Heart right ventricle (tissue), 16 donors: ENCODE data around the gene IGSF9. TPM values are rescaled to one million over a fixed set of nuclear protein-coding genes. Genes with fewer than 3 reads are reported as not detected.

Source experiments
- ATAC-seq, 8 donors: fragments of 200-7000 bp; cut with Tn5 transposase; one replicate each; pipeline ENCODE4 v1.9.1; 2020; ENCODE audit warnings: mild to moderate bottlenecking in 8 of 8, moderate library complexity in 8 of 8, moderate number of reproducible peaks in 1 of 8
- DNase-seq, 2 donors: peaks; one replicate each; pipeline ENCODE4 v3.0.0-alpha.2; 2020
- H3K27ac ChIP-seq, 10 donors: fragments of 200-600 bp; sonication (generic) in 2 of 10; one replicate each; pipeline versions ENCODE4 v1.5.0 to v1.8.0; 2020 to 2022; ENCODE audit warnings: mild to moderate bottlenecking in 3 of 10
- H3K27me3 ChIP-seq, 7 donors: fragments of 200-600 bp; one replicate each; pipeline ENCODE4 v1.8.0; 2021 to 2022; ENCODE audit warnings: mild to moderate bottlenecking in 2 of 7
- H3K36me3 ChIP-seq, 9 donors: fragments of 200-600 bp; sonication (generic) in 1 of 9; one replicate each; pipeline versions ENCODE4 v1.5.0 to v1.8.0; 2020 to 2022; ENCODE audit warnings: mild to moderate bottlenecking in 2 of 9
- H3K4me1 ChIP-seq, 9 donors: fragments of 200-600 bp; sonication (generic) in 1 of 9; one replicate each; pipeline versions ENCODE4 v1.5.0 to v1.8.0; 2020 to 2022; ENCODE audit warnings: mild to moderate bottlenecking in 4 of 9
- H3K4me3 ChIP-seq, 10 donors: fragments of 200-600 bp; sonication (generic) in 2 of 10; one replicate each; pipeline versions ENCODE4 v1.5.0 to v1.8.0; 2020 to 2022; ENCODE audit warnings: mild to moderate bottlenecking in 7 of 10, moderate library complexity in 2 of 10
- H3K9me3 ChIP-seq, 11 donors: fragments of 200-600 bp in 10 of 11; sonication (generic) in 2 of 11; one replicate each; pipeline versions ENCODE4 v1.5.0 to v1.8.0; 2013 to 2022; ENCODE audit warnings: mild to moderate bottlenecking in 2 of 11, control low read depth in 1 of 11, moderate library complexity in 1 of 11
- CTCF ChIP-seq, 9 donors: fragments of 200-600 bp; sonication (generic) in 2 of 9; IDR thresholded peaks; one replicate each; pipeline versions ENCODE4 v1.5.0 to v1.8.0; 2021 to 2022; ENCODE audit warnings: antibody characterized with exemption in 9 of 9, mild to moderate bottlenecking in 5 of 9, moderate library complexity in 1 of 9
- WGBS, 2 donors: extraction: QIAGEN DNeasy Blood & Tissue Kit; methylation state at CpG; one replicate each; pipeline ENCODE4 v1.1.7; 2013; ENCODE audit warnings: inconsistent platforms in 1 of 2; 5-methylcytosine and 5-hydroxymethylcytosine counted together
- intact Hi-C, 10 donors: fragments of 100-400 bp; cut with DNase I; formaldehyde crosslinking; loops; one replicate each; pipeline versions ENCODE4 v1.11.1 to v1.14.2; 2022
- polyA plus RNA-seq, 2 donors: library from polyadenylated mRNA; stranded (reverse); fragments of 200-250 nt; gene quantifications; one replicate each; pipeline ENCODE4 v1.2.3, GENCODE V29; 2013
- total RNA-seq, 10 donors: library from RNA; stranded (reverse); fragmentation: NEBNext Ultra II Directional in 3 of 10; extraction: Animal tissue kit (Norgen Biotek cat#: 25700) in 3 of 10; gene quantifications; one replicate each; pipeline versions ENCODE4 v1.2.1 to v1.2.4, GENCODE V29; 2021 to 2023
- donor health status: Arrhythmogenic right ventricular cardiomyopathy.
- donor health status: ischemic (EF 13 %, LVEDD 7.1; RV severe dilation, severe dysfunction).
- donor health status: healthy with polysubstance abuse.
- donor health status: DM: no; HTN: yes; CAD: no.
- donor health status: DM: no; HTN: no; CAD: no.
- donor health status: ischemic (EF 25% LVEDD 6.9; RV normal size, moderate dysfunction).
- donor health status: ischemic (EF 25% LVEDD 5.7; RV mildly dilated, moderate dysfunction).
- donor health status: healthy.
- donor health status: DM: yes; HTN: yes; CAD: no.
- donor health status: Ischemic cardiomyopathy.
- donor health status: ischemic (EF 35%, LVEDD 5.7; RV mildly dilated, moderate dysfunction).
- donor health status: nonischemic (EF 11% LVEDD 7.7; RV severe dilation, severe dysfunction).
- donor health status: DM: yes; HTN: yes; CAD: no.
- donor health status: PGD.
- donor health status: ischemic (EF 29% LVEDD 5.4; RV normal size, mild dysfunction).
- donor health status: nonischemic (EF 23%, LVEDD 6.1; RV moderate dilation, normal function).

The IGSF9 gene
- total and polyA plus RNA-seq, 12 donors = 0.03 to 0.15 (median 0.08) TPM; not detected in 7

DNA sequence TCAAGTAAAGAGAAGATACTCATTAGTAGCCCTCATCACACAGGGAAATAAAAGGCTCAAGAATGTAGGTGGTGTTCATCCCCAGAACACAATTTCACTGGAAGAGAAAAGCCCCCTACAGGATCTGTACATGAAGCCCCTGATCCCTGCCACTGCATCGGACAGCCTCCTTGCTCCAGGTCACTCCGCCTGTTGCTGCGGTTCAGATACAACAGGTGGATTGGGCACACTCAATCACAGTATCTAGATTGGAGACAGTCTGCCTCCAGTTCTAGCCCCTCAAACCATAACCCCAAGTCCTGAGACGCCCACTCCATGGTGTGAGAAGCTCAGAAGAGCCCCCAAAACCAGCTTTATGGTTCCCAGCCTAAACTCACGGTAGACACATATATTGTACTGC, 7.5 kb upstream of the IGSF9 start:
- no peak overlapping the region for H3K4me3 ChIP-seq
- no peak overlapping the region for H3K27ac ChIP-seq
- H3K4me1 ChIP-seq = peaks cover 0 to 5% (median 0%) of the 10 kb centered on the region in 9 donors
- H3K27me3 ChIP-seq = peaks cover 0 to 32% (median 20%) of the 10 kb centered on the region in 7 donors
- no peak for TF ChIP-seq CTCF (IDR thresholded peaks at IDR 0.05)
- no peaks in the 10 kb centered on the region for H3K36me3 ChIP-seq
- ATAC-seq = no peak
- 83 to 84% methylated on average over 5 of the region's 5 CpGs for WGBS, 2 donors
- no peak for DNase-seq
- H3K9me3 ChIP-seq = no peaks in the 10 kb centered on the region
- intact Hi-C loops = no loop called here

GRCh38 chr1:159951551-159951950, 6.1 kb upstream of the IGSF9 start:
- Histone ChIP-seq H3K27me3 (peaks cover 0 to 32% (median 20%) of the 10 kb centered on the region in 7 donors), H3K27ac (no peak overlapping the region), H3K4me3 (no peak overlapping the region), H3K36me3 (no peaks in the 10 kb centered on the region), H3K4me1 (peaks cover 0 to 5% (median 0%) of the 10 kb centered on the region in 9 donors), H3K9me3 (no peaks in the 10 kb centered on the region)
- DNase-seq (no peak), ATAC-seq (no peak)
- 75 to 80% methylated on average over 1 of the region's 1 CpG for WGBS, 2 donors
- intact Hi-C loops = no loop called here
- no peak for TF ChIP-seq CTCF (IDR thresholded peaks at IDR 0.05)

DNA sequence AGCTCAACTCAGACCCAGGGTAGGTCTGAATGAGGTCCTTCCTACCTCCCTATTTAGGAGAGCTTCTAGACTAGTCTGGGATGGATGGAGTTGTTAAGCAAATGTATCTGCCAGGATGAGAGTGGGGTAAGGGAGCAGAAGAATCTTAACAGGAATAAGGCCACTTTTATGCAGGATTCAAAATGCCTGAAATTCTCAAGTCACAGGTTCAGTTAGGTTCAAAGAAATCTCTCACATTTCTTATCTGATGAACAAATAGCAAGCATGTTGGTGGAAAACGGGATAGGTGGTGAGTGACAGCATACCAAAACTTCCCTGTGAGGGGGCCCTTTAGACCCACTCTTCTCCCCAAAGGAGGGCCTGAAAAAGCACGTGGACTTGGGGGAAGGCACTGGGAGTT, 5.6 kb upstream of the IGSF9 start:
- intact Hi-C loops = no loop called here
- Histone ChIP-seq H3K4me3 (no peak overlapping the region), H3K27ac (no peak overlapping the region), H3K9me3 (no peaks in the 10 kb centered on the region), H3K36me3 (no peaks in the 10 kb centered on the region), H3K4me1 (peaks cover 0 to 6% (median 1%) of the 10 kb centered on the region in 9 donors), H3K27me3 (peaks cover 0 to 32% (median 20%) of the 10 kb centered on the region in 7 donors)
- ATAC-seq = no peak
- no peak for TF ChIP-seq CTCF (IDR thresholded peaks at IDR 0.05)
- DNase-seq = no peak
- 54 to 55% methylated on average over 2 of the region's 2 CpGs for WGBS, 2 donors

DNA sequence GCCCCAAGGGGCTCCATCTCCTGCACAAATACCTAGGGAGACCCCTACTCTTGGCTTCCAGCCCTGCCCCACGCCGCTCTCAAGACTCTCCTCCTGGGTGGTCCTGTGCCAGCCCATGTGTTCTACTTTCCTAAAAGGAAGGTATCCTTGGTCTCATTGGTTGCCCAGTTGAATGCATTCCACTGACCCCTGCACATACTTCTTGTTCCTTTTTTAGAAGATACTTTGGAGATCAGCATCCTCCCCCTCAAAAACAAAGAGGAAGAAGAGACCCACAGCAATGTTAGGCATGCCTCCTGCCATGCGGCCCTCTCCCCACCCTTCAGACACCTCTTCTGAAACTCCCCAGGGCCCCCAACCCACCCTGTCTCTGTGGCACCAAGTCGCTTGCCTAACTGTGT, 4.6 kb upstream of the IGSF9 start:
- WGBS, 2 donors = 92 to 95% methylated on average over 4 of the region's 4 CpGs
- intact Hi-C loops = loop anchor here in 6 of 10 donors (5.0 kb wide), 2 partner anchors 148 to 153 kb away; partner anchors contain the start of gene FCRL6 (in 2 of the 6)
- no peak for ATAC-seq

More for the DNA sequence above, 4.6 kb upstream of the IGSF9 start:
- TF ChIP-seq CTCF (IDR thresholded peaks at IDR 0.05) = no peak
- Histone ChIP-seq H3K9me3 (no peaks in the 10 kb centered on the region), H3K36me3 (no peaks in the 10 kb centered on the region), H3K4me1 (peaks cover 0 to 16% (median 12%) of the 10 kb centered on the region in 9 donors), H3K4me3 (no peak overlapping the region), H3K27ac (no peak overlapping the region), H3K27me3 (peaks cover 0 to 39% (median 20%) of the 10 kb centered on the region in 7 donors)
- DNase-seq = no peak
